DMS53 treated with DMSO at 0.1 percent for 48 hours (cell line): ENCODE results near the gene SLC22A23.
A peak's percentile ranks its signal among the peaks of the same experiment; 100 is the strongest.

Source experiments
- DNase-seq: peaks from one replicate; lab custom pipeline; 2025; ENCODE audit not compliant: unreplicated experiment; lab: John Stamatoyannopoulos, UW

The SLC22A23 gene

DNA sequence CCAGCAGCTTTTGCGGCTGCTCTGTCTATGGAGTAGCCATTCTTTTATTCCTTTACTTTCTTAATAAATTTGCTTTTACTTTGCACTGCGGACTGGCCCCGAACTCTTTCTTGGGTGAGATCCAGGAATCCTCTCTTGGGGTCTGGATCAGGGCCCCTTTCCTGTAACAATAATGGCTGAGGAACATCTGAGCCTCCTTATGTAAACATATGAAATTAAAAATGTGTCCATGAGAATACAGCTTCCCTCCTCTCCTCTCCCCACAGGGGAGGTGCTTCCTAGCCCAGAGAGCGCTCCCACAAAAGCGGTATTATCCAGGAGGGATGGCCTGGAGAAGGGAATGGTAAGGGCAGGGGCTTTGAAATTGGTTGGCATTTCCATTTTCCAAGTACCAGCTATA is 117.0 kb downstream of the SLC22A23 start:
- no peak for DNase-seq

DNA sequence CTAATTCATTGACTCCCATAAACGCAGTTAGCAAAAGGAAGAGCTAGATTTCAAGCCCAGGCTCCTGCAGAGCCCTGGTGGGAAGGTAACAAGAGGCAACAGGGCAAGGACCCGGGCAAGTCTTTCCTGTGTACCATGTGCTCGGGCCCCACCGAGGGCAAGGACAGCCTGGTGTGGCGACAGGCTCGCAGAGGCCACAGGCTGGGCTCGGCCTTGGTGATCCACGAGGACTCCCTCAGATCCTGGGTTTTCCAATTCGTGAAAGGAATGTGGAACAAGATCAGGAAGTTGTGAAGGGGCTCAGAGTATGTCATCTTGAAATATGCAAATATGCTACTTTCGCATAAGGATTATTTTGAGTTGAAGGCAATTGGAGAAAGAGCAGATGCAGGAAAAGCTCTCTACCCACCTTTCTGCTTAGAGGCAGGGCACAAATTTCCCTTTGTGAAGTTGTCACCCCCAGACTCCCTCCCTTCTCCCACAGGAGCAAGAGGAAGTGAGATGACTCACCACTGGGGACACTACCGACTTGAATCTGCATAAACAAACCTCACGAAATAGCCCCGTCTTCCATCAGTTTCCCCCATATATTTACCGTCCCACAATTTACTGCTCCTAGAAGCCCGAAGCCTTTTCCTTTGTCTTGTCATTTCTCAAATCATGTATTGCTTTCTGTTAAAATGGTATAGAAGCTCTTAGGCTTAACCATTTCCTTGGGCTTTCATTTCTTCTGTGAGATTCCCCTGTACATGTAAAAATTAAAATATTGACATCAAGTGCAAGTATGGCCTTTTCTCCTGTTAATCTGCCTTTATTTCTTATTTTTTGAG is 119.1 kb downstream of the SLC22A23 start:
- peak; percentile 46 for DNase-seq

DNA sequence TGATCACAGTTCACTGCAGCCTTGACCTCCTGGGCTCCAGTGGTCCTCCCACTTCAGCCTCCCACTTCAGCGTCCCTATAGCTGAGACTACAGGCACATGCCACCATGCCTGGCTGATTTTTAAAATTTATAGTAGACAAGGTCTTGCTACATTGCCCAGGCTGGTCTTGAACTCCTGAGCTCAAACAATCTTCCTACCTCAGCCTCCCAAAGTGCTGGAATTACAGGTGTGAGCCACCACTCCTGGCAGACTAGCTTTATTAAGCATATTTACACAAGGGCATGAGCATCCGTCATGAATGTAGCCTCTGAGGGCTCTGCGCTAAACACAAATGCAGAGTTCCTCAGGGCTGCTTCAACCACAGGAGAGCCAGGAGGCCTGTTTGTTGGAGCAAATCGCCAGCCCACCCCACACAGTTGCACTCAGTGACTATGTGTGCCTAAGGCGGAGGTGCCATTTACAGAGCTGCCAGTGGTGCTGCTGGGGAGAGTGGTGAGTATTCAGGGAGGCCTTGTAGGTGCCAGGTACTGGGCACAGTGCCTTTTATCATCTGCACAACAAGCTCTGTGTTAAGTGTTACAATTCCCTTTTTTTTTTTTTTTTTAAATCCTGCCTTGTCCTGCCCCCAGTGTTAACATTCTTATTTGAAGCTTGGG is 119.9 kb downstream of the SLC22A23 start:
- DNase-seq: no peak

DNA sequence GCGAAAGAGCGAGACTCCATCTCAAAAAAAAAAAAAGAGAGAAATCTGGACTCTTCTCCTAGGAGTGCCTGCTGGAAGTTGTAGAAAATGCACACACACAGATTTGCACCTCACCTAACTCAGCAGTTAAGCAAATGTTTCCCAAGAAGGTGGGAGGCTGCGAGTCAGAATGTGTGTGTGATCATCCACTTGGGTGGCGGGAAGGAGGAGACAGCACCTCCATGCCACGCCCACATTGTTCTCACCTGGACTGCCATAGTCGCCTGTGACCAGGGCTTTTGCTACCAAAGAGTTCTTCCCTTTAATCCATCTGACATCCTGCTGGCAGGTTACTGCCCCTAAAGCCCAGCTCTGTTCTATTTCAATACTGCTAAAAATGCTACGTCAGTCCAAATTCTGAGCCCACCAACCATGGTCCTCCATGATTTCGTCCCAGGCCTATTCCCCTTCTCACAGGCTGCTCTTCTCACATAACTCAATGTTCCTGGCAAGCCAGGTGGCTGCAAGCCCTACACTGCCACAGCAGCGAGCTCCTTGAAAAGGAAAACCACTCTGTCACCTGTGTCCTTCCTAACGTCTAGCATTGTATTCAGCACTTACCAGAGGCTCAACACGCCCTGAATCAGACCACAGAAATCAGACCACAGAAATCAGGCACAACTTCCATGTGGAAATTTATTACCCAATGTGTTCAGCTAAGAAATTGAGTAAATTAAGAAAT is 120.6 kb downstream of the SLC22A23 start:
- no peak for DNase-seq

DNA sequence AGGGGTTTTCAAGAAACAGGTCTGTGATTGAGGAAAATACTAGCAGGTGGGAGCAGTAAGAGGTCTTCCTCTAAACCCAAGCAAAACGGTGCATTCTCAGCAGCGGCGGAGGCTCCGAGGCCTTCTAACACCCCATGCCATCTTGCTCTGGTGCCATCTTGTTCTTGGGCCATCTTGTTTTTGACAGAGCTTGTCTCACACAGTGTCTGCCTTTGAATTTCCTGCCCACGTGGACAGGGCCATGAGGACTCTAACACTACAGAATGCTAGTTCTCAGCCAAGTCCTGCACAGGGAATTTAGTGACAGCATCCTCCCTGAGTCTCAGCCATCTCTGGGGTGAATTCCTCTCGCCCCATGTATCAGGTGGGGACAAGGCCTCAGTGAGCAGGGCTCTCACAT is 121.7 kb downstream of the SLC22A23 start:
- DNase-seq: no peak

DNA sequence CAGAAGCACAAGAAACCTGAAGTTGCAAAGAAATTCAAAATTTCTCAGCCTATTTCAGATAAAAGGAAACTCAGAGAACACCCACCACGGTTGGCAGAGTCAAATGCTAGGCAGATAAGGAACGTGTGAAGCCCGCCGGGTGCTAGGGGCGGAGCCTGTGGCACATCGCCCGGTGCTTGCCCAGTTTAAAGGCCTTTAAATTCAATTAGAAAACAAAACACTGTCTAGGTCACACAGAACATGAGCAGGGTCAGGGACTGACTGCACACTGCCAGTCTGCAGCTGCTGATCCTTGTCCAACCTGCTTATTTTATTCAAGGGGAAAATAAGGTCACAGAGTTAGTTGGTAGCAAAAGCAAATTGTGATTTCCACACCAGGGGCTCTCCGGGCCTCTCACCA is 122.3 kb downstream of the SLC22A23 start:
- DNase-seq: no peak

DNA sequence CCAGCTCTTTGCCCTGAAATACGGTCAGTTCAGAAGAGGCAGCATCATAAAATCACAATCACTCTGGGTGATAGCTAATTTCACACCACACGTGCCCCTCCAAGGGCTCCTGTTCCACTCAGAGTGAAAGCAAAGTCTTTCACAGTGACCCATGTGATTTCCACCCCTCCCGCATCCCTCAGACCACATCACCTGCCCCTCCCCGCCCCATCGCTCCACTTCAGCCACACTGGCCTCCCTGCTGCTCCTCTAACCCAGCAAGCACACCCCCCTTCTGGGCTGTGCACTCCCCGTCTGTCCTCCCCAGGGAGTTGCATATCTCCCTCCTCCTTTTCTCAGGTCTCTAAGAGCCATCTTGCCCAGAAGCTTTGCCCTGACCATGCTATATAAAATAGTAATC is 123.6 kb downstream of the SLC22A23 start:
- DNase-seq: no peak

DNA sequence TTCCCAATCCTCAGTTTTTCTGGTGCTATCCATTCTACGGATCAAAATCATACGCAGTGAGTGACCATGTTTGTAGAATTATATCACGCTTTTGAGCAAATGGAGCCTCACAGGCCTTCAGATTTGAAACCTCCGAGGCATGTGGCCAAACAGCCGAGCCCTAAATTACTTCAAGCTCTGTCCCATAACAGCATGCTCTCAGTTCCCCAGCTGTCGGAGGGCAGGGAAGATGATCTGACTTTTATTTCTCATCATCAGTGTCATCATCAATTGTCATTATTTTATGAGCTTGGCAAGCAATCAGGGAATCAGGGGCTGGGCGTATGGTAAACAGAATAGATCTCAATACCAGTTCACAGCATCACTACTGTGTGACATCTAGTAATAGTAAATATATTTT is 124.9 kb downstream of the SLC22A23 start:
- no peak for DNase-seq

DNA sequence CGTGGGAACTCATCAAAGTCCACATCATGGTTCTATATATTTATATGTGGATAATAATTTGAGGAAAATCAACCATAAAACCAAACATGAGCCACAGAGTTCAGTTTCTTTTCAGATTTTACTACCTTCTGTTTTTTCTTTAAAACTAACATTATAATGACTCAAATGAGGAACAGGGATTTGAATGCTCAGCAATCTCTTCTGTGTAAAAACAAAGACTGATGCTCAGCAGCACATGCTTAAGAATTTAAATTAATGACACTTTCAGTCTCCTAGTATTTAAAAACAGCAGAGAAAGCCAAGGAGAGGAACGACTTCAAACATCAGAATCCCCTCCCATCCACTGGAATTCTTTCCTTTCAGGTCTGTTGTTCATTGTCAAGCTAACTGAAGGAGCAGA is 125.4 kb downstream of the SLC22A23 start:
- DNase-seq: no peak

DNA sequence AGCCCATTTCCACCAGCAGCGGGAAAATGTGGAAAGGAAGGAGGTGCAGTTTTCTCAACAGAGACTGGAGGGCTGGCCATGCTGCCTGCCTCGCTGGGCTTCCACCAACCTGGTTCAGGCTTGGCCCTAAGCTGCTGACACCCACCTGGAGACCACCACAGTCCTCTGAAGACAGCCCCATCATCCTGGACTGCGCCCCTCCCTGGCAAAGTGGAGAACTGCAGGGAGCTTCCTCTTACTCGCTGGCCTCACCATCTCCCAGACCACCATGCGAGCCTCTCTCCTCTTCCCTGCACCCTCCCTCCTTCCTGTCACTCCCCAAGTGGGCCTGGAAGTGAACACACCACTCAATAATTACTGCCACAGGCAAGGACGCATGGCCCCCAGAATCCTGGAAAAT is 126.7 kb downstream of the SLC22A23 start:
- DNase-seq: no peak

DNA sequence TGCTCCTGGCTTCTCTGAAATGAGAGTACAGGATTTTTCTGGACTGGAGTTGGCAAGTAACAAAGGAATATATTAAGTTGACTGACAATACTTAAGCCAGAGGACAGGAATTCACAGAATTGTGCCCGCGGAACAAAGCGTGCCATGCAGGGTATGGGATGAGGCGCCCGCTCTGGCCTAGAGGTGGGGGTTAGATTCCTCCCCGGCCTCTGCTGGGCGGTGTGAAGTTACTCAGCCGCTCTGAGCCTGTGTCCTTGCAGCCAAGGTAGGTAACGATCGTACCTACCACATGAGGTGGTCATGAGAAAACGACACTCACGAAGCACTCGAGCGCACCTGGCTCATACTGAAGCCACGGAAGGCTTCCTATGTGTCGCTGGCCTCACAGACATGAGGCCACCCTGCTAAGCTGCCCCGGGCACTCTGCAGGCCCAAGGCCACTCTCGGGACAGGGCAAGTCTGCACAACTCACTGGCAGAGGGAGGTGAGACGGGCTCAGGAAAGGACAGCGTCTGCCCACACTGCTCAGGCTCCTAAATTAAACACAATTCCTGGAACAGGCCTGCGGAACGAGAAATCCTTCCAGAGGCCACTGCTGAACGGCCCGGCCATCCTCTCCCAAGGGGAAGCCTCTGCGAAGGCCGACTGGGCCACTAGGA is 127.3 kb downstream of the SLC22A23 start:
- DNase-seq: no peak

DNA sequence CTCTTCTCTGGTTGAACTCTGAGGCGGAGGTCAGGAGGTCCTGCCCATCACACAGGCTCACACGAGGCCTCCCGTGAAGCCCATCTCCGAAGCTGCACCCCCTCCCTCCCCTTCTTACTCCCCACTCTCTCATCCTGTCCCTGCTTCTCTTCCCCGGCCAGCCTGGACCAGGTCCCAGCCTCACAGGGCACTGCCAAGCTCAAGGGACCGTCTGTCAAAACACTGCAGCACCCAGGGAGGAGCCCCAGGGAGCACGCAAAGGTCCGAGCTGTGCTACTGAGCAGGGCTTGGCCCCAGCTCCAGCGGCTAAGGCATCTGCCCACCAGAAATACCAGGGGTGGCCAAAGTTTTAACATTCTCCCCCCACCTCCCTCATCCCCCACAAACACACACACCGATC is 128.1 kb downstream of the SLC22A23 start:
- DNase-seq: no peak

DNA sequence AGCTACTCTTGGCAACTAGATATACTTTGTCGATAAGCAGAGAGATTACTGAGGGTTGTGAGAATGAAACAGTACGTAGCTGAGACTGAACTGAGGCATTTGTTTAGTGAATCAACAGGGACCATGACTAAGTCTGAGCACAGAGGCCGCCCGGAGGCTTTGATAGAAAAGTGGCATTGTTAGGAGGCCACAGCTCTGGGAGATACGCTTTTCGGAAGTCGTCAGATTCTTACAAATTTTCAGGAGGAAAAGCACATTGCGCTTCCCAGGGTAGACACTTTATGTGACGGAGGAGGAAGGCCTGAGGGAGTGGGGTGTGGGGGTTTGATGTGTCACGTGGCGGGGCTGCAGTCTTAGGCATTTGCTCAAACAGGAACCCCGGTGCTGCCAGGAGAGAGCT is 128.7 kb downstream of the SLC22A23 start:
- no peak for DNase-seq

DNA sequence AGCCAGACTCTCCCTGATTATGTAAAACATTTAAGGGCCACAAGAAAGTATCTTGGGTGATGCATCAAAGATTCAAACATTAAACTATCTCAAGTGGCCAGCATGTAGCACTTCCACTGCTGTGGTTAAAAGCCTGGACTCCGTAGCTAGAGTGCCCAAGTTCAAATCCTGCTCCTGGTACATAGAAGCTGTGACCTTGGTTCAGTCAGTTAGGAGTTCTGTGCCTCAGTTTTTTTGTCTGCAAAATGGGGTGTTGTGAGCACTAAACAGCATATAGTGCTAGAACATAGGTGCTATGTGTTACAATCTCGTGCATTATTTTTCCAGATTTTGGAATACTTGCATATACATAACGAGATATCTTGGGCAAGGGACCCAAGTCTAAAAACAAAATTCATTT is 129.4 kb downstream of the SLC22A23 start:
- no peak for DNase-seq

DNA sequence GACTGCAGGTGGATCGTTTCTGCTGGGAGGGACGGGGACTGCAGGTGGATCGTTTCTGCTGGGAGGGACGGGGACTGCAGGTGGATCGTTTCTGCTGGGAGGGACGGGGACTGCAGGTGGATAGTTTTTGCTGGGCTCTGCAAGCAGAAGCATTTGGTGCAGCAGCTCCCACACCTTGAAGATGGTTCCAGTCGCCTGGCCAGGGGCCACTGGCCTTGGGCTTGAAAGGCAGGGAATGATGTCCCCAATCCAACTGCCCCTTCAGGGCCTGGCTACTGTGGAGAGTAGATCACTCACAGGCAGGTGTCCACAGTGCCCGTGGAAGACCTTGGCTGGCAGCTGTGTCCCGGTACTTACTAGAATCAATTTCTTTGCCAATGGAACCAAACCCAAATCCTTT is 129.9 kb downstream of the SLC22A23 start:
- no peak for DNase-seq

DNA sequence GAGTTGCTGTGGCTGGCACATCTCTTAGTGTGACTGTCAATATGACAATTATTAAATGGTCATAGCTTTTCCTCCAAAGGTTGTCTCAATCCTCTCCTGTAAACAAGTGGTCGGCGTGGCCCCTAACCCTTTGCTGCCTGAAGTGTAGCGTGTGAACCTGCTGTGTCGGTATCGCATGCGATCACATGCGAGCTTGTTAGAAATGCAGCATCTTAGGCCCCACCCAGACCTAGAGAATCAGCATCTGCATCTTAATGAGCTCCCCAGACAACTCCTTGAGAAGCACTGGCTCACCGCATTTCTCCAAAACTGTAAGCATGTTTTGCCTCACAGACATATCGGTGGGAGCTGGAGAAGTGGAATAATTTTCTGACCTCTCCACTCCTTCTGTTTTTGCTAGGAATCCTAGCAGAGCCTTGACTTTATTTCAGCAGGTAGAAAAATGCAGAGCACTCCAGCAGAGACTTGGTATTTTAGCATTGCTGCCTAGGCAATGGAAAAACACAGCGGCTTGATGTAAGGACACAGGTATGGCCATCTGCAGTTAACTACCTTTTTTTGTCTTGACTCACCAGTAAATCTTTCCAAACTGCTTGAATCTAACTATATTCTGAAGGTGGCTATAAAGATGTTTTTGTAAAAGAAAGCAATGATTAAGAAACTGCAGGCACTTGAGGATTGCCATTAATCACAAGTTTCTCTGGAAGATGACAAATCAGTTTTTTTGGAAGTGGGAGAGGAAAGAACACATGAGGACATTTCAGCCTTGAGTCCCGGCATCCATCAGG is 130.5 kb downstream of the SLC22A23 start:
- DNase-seq: no peak

DNA sequence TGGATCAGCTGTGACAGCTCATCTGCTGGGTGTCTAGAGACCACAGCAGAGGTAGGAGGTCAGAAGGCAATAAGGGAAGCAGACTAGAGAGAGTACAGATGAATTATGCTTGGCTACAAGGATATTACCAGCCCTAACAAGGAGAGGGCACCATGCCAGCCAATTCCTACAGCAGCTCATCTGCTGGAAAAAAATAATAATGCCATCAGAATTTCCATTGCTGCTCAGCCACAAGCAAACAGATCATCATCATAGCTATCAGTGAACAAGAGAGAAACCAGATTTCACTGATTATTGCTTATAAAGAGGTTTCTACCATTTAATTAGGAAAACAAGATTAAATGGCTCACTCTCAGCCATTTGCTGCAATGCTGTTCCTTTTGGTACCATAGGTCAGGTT is 131.6 kb downstream of the SLC22A23 start:
- DNase-seq: no peak

DNA sequence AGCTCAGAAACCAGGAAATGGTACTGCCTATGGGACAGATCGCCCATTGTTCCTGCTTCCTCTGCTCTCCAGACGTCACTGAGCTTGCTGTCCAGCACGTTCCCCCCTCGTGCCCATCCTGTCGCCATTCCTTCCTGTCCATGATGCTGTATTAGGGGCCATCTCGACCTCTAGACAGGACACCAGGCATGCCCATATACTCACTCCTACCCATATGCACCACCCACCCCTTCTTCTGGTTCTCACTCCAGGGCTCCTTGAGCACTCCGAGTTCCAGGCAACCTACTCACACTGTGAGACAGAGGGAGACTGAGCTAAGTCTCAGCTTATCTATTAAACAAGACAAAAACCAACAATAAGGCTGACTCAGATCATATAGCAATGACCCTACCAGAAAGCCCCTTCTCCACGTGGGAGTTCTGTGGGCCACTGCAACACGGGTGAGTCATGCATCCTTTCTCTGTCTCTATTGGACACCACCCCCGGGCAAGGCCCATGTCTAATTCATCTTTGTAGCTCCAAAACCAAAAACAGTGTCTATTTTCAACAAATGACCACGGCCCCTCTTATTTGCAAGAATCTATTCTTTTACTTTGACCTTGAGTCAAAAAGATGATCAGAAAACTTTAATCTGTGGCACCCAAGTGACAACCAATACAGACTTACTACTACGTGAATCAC is 132.4 kb downstream of the SLC22A23 start:
- no peak for DNase-seq

DNA sequence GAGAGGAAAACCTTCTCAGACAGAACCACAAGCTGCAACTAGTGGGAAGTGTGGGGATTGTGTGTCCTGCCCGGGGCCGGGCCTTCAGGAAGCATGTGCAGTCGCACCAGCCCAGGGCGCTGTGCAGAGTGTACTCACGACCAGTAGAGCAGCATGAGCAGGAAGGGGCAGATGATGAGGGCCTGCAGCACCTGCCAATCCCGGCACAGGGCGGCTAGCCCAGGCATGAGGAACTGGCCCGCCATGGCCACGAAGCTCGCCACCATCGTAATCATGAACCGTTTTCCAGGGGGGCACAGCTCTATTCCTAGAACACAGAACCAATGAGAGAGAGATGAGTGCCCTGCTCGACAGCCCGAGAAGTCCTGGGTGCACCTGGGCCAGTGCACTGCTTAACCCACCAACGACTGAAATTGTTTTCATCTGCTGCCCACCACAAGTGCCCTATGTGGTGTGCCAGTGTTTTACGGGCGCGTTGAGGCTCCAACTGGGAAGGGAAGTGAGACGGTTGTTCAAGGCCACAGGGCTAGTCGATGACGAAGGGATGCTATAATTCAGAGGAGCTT is 133.1 kb downstream of the SLC22A23 start:
- no peak for DNase-seq

DNA sequence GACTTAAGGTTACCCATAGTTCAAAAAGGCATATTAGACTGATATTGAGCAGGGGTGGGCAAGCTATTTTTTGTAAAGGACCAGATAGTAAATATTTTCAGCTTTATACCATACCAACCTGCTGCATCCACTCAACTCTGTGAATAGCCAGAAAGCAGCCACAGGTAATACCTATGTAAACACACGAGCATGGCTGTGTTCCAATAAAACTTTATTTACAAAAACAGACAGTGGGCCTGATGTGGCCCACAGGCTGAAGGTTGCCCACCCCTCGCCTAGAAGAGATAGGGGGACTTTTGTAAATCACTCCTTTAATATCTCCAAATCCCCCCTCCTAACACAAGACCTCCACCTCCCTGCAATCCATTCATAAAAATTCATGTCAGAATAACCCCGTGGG is 133.7 kb downstream of the SLC22A23 start:
- DNase-seq: no peak
